Spleen (tissue), 11 donors: ENCODE results near the gene TBX20. TPM values are rescaled to one million over a fixed set of nuclear protein-coding genes. Genes with fewer than 3 reads are reported as not detected.
"Not testable (repeated sequence)": the region's sequence is repeated elsewhere in the genome, so short reads cannot be mapped to it uniquely, and the experiment has no call there.

Experiments used
- DNase-seq: peaks from one replicate; pipeline ENCODE4 v3.0.0-alpha.2; 2020
- H3K27ac ChIP-seq, 8 donors: fragments of 200-600 bp; sonication (generic) in 7 of 8; 1 replicate in 4 of 8; 2 replicates in 4 of 8; pipeline versions ENCODE4 v1.5.0 to v1.8.0; 2016 to 2021; ENCODE audit warnings: inconsistent platforms in 4 of 8, mild to moderate bottlenecking in 4 of 8, moderate library complexity in 1 of 8
- H3K27me3 ChIP-seq, 7 donors: fragments of 200-600 bp; sonication (generic) in 6 of 7; replicated peaks in 1 of 7; 1 replicate in 4 of 7; 2 replicates in 3 of 7; pipeline versions ENCODE4 v1.5.0 to v1.8.0; 2016 to 2021; ENCODE audit warnings: inconsistent platforms in 3 of 7, mild to moderate bottlenecking in 1 of 7
- H3K36me3 ChIP-seq, 6 donors: fragments of 200-600 bp; sonication (generic) in 5 of 6; 1 replicate in 4 of 6; 2 replicates in 2 of 6; pipeline versions ENCODE4 v1.5.0 to v1.8.0; 2016 to 2021; ENCODE audit warnings: inconsistent platforms in 2 of 6
- H3K4me1 ChIP-seq, 6 donors: fragments of 200-600 bp; sonication (generic) in 5 of 6; 1 replicate in 3 of 6; 2 replicates in 3 of 6; pipeline versions ENCODE4 v1.5.0 to v1.8.0; 2016 to 2021; ENCODE audit warnings: inconsistent platforms in 3 of 6
- H3K4me3 ChIP-seq, 8 donors: fragments of 200-600 bp; sonication (generic) in 7 of 8; 1 replicate in 4 of 8; 2 replicates in 4 of 8; pipeline versions ENCODE4 v1.5.0 to v1.8.0; 2016 to 2021; ENCODE audit warnings: inconsistent platforms in 4 of 8, mild to moderate bottlenecking in 4 of 8, moderate library complexity in 2 of 8
- H3K9me3 ChIP-seq, 8 donors: fragments of 200-600 bp; sonication (generic) in 7 of 8; 1 replicate in 4 of 8; 2 replicates in 4 of 8; pipeline versions ENCODE4 v1.5.0 to v1.8.0; 2016 to 2021; ENCODE audit warnings: inconsistent platforms in 4 of 8
- POLR2A ChIP-seq, 3 donors: fragments of 450-650 bp; IDR thresholded peaks; one replicate each; pipeline ENCODE4 v1.5.1; 2017; ENCODE audit warnings: antibody characterized with exemption in 3 of 3, mild to moderate bottlenecking in 1 of 3
- POLR2AphosphoS5 ChIP-seq, 3 donors: sonication (generic); formaldehyde crosslinking; IDR thresholded peaks; one replicate each; pipeline ENCODE4 v1.5.1; 2017; ENCODE audit warnings: antibody characterized with exemption in 3 of 3
- WGBS, 5 donors: extraction: QIAGEN DNeasy Blood & Tissue Kit in 3 of 5; methylation state at CpG; one replicate each; pipeline versions ENCODE4 v1.1.5 to v1.1.7; 2013 to 2018; 5-methylcytosine and 5-hydroxymethylcytosine counted together
- intact Hi-C: fragments of 100-400 bp; cut with DNase I; formaldehyde crosslinking; loops from one replicate; pipeline ENCODE4 v1.15.0; 2023; ENCODE audit warnings: low total_unique reads
- polyA plus RNA-seq, 3 donors: library from polyadenylated mRNA; stranded (reverse); fragments of 200-250 nt; gene quantifications; one replicate each; pipeline ENCODE4 v1.2.1, GENCODE V29; 2013
- total RNA-seq, 7 donors: library from RNA; depleted of rRNA in 3 of 7; stranded (reverse); fragments of >200 nt in 3 of 7; fragmentation: NEBNext Ultra II Directional in 4 of 7; extraction: Animal tissue kit (Norgen Biotek cat#: 25700) in 4 of 7; gene quantifications; one replicate each; pipeline versions ENCODE4 v1.1.0 to v1.2.1, GENCODE V29; 2016 to 2021
- TF ChIP-seq, protein P1 (sequence below), 11 experiments: fragments of 200-600 bp in 7 of 11; fragments of 450-650 bp in 4 of 11; sonication (generic) in 4 of 11; IDR thresholded peaks in 8 of 11; conservative IDR thresholded peaks in 3 of 11; 1 replicate in 7 of 11; 2 replicates in 4 of 11; pipeline versions ENCODE4 v1.4.0 to v1.8.0; 2016 to 2021; ENCODE audit warnings: antibody characterized with exemption in 11 of 11, inconsistent platforms in 4 of 11, mild to moderate bottlenecking in 1 of 11
- donor health status: healthy with polysubstance abuse.
- donor health status: DM: no; HTN: no; CAD: no; lungs with moderate emphysema.
- donor health status: DM: no; HTN: no; CAD: no.
- donor health status: Bipolar disorder and iron deficiency.
- donor health status: healthy.
- donor health status: DM: no; HTN: no; CAD: no.
- donor health status: DM: yes; HTN: yes; CAD: no.

The TBX20 gene
- total and polyA plus RNA-seq, 10 donors = not detected

DNA sequence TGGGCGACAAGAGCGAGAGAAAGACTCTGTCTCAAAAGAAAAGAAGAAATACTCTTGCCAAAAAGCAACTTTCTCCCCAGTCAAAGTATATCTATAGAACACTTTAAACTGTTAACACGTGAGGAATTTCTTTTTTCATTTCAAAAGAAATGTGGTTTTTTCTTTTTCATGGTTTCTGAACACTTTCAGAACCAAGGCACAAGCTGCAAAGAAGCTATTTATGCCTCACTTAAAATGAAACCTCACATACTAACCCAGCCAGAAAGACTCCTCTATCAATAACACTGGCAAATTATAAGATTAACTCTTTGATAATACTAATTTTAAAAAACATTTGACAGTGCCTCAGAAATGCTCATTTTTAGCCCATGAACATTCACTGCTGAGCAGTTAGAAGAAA, 20.9 kb downstream of the TBX20 start:
- WGBS, 5 donors = 56 to 76% (median 64%) methylated on average over 3 of the region's 3 CpGs
- intact Hi-C loops = no loop called here
- no peak for DNase-seq
- Histone ChIP-seq H3K9me3 (no peaks in the 10 kb centered on the region), H3K27ac (no peak overlapping the region), H3K27me3 (no peaks in the 10 kb centered on the region), H3K36me3 (no peaks in the 10 kb centered on the region), H3K4me1 (no peaks in the 10 kb centered on the region), H3K4me3 (no peak overlapping the region)
- TF ChIP-seq POLR2AphosphoS5 (IDR thresholded peaks at IDR 0.05) = no peak
- TF ChIP-seq POLR2A (IDR thresholded peaks at IDR 0.05) = no peak
- TF ChIP-seq, protein P1, sequence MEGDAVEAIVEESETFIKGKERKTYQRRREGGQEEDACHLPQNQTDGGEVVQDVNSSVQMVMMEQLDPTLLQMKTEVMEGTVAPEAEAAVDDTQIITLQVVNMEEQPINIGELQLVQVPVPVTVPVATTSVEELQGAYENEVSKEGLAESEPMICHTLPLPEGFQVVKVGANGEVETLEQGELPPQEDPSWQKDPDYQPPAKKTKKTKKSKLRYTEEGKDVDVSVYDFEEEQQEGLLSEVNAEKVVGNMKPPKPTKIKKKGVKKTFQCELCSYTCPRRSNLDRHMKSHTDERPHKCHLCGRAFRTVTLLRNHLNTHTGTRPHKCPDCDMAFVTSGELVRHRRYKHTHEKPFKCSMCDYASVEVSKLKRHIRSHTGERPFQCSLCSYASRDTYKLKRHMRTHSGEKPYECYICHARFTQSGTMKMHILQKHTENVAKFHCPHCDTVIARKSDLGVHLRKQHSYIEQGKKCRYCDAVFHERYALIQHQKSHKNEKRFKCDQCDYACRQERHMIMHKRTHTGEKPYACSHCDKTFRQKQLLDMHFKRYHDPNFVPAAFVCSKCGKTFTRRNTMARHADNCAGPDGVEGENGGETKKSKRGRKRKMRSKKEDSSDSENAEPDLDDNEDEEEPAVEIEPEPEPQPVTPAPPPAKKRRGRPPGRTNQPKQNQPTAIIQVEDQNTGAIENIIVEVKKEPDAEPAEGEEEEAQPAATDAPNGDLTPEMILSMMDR (IDR thresholded peaks at IDR 0.05 in 8 of 11, conservative IDR thresholded peaks at IDR 0.05 in 3 of 11) = no peak

DNA sequence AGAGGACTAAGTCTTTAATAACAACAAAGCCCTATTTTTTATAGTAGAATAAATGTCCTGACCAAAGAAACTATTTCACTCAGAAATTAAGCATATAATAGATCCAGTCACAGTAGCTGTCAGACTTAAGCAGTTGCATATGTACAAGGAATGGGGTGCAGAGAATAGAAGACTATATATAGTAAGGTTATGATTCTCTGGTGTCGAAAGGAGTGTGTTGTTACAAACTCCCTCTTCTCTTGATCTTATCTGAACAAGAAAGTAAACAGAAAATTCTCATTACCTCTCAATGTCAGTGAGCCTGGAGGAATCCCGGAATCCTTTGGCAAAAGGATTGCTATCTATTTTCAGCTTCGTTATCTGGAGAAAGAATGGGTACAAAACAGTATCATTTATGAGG, 22.7 kb downstream of the TBX20 start:
- DNase-seq, H3K4me3 ChIP-seq, H3K4me1 ChIP-seq, H3K27me3 ChIP-seq, H3K9me3 ChIP-seq, intact Hi-C loops, H3K36me3 ChIP-seq, H3K27ac ChIP-seq: not testable (repeated sequence)
- 79 to 94% (median 86%) methylated on average over 3 of the region's 3 CpGs for WGBS, 5 donors

DNA sequence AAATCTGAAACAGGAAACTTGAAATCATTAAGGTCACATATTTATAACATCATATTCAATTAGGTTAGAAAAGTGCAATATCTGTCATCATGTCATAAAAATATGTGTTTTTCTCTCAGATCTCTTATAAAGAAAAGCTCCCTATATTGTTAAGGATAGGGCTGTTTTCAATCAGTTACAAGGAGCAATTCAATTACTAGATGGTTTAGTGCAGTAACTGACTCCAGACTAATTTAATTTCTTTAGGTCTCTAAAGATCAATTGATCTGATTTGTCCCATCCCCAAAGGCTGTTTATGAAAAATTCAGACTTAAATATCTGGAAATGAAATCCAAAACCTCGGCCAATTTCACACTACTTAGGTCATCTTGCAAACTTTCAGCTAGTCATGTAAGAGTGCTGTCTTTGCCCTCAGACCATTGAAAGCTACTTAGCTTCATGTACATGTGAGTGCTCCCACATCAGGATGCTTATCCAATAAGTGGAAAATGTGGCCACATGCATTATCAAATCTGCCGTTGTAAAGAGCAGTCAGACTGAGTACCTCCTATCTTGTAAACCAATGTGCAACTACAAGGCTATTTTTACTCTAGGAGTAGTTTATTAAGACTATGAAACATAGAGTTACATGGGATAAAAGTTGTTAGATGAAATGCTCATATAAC, 24.7 kb downstream of the TBX20 start:
- intact Hi-C loops, H3K27ac ChIP-seq, DNase-seq, H3K4me3 ChIP-seq, H3K27me3 ChIP-seq, H3K36me3 ChIP-seq, H3K4me1 ChIP-seq, H3K9me3 ChIP-seq: not testable (repeated sequence)
- 78 to 93% (median 83%) methylated on average over 2 of the region's 2 CpGs for WGBS, 5 donors

DNA sequence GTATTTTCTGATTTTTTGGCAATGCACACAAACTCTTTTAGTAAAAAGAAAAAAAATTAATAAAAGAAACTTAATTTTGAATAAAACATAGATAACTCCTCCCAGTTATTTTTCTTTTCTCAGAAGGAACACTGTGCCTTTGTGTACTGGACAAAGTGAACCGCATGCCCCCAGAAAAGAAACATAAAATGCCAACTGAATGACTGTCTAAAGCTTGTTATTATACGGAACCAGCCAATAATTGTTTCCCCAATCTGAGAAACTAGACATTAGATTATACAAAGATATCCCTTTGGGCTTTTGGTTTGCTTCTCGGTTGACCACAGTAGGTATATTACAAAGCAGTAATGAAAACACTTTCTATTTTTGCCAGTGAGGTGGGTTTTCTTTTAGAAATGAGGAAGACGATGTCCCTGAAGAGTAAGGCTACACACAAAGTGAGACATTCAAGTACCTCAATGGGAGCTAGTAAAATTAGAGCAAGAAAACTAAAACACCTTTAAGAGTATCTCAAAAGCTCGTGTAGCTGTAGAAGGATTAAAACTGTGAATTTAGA, 25.3 kb downstream of the TBX20 start:
- H3K36me3 ChIP-seq, H3K4me1 ChIP-seq, H3K9me3 ChIP-seq, DNase-seq, H3K4me3 ChIP-seq, intact Hi-C loops, H3K27me3 ChIP-seq, H3K27ac ChIP-seq: not testable (repeated sequence)
- WGBS, 5 donors = 61 to 78% (median 69%) methylated on average over 5 of the region's 5 CpGs

DNA sequence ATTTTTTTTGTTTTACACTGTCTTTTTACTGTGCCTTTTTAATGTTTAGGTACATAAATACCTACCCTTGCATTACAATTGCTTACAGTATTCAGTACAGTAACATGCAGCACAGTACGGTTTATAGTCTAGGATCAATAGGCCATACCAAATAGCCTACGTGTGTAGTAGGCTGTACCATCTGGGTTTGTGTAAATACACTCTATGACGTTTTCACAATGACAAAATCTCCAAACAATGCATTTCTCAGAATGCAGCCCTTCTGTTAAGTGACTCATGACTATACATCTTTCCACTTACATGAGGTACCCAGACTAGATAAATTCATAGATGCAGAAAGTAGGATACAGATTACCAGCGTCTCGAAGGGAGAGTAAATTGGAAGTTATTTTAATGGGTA, 26.5 kb downstream of the TBX20 start:
- intact Hi-C loops, H3K9me3 ChIP-seq, H3K27ac ChIP-seq, H3K27me3 ChIP-seq, H3K4me3 ChIP-seq, H3K36me3 ChIP-seq, H3K4me1 ChIP-seq, DNase-seq: not testable (repeated sequence)
- 78 to 88% (median 83%) methylated on average over 5 of the region's 5 CpGs for WGBS, 5 donors

DNA sequence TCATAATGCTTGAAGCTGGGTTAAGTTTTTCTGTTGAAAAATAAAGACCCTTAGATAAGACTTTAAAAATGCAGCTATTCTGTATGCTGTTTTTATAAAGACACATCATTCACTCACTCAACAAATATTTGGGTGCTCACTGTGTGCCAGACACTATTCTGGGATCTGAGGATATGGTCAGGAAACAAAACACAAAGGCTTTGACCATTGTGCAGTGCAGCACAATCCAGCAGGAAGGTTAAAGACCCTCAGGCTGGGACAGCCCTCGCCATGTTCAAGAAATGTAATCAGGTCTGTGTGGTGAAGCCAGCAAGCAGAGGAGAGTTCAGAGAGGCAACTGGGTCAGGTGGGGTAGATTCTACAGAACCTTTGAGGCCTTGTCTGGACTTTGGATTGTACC, 31.5 kb downstream of the TBX20 start:
- H3K4me1 ChIP-seq, H3K27ac ChIP-seq, intact Hi-C loops, H3K4me3 ChIP-seq, H3K36me3 ChIP-seq, H3K9me3 ChIP-seq, H3K27me3 ChIP-seq, DNase-seq: not testable (repeated sequence)
- 59 to 84% (median 76%) methylated on average over 1 of the region's 1 CpG for WGBS, 5 donors

DNA sequence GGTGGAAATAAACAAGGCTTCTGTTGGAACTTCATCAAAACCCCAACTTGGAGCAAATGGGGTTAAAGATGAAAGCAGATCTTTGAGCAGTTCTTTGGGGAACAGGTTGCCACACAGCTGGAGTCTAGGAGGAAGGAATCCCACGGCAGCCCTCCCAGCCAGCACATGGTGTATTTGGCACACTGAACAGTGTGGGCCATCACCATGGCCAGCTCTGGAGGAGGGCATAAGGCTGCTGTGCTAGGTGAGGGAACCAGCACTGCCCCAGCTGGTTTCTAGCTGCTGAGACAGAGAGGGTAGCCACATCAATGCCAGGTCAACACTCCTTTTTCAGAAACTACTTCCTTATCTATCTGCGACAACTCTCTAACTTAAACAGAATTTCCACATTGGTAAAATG, 33.7 kb downstream of the TBX20 start:
- H3K27ac ChIP-seq, intact Hi-C loops, H3K36me3 ChIP-seq, H3K4me1 ChIP-seq, H3K9me3 ChIP-seq, H3K4me3 ChIP-seq, DNase-seq, H3K27me3 ChIP-seq: not testable (repeated sequence)
- WGBS, 5 donors = 60 to 70% (median 68%) methylated on average over 2 of the region's 2 CpGs

DNA sequence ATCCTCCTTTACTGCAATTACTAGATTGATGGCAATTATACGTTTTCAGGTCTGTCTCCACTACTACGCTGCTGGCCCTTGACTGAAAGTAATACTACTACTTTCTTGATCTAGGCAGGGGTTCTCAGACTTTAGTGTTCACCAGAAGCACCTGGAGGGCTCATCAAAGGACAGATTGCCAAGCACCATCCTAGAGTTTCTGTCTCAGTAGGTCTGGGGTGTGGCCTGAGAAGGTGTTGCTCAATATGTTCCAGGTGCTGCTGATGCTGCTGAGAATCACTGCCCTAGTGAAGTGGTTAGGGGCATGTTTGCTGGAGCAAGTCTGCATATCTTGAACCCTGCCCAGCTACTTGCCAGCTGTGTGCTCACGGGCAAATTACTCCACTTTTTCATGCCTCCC, 37.9 kb downstream of the TBX20 start:
- H3K4me3 ChIP-seq, H3K4me1 ChIP-seq, H3K27ac ChIP-seq, H3K36me3 ChIP-seq, intact Hi-C loops, H3K9me3 ChIP-seq, H3K27me3 ChIP-seq, DNase-seq: not testable (repeated sequence)
- WGBS, 5 donors = 69 to 84% (median 74%) methylated on average over 3 of the region's 3 CpGs

DNA sequence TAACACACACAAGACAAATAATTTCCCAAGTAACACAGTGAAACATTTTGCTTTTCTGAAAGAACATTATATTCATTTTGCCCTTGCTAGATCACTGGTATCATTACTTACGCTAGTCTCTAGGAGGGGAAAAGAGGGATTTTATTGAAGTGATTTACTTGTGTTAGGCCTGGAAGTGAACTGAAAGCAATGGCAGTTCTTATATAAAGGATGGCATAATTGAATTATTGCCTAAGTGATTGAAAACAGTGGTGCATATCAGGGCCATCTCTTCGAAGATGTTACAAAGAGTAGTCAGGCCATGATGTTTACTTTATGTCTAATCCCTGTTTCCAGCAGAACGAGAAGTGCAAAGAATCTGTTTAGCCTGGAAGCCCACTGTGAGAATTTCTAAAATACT, 38.8 kb downstream of the TBX20 start:
- H3K4me1 ChIP-seq, H3K4me3 ChIP-seq, H3K36me3 ChIP-seq, intact Hi-C loops, H3K27ac ChIP-seq, H3K27me3 ChIP-seq, H3K9me3 ChIP-seq, DNase-seq: not testable (repeated sequence)
- 60 to 93% (median 81%) methylated on average over 2 to 3 of the region's 3 CpGs for WGBS, 5 donors

DNA sequence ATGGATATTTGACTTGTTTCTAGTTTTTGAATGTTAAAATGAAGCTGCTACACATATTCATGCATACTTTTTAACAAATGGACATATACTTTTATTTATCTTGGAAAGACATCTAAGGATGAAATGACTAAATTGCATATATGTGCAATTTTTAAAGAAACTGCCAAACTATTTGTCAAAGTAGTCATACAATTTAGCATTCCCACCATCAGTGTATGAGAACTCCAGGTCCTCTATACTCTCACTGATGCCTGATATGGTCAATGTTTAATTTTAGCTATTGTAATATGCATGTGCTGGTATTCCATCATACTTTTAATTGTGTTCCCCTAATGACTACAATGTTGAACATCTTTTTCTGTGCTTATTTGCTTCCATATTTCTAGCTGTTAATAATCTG, 47.0 kb downstream of the TBX20 start:
- intact Hi-C loops, H3K27ac ChIP-seq, H3K27me3 ChIP-seq, H3K36me3 ChIP-seq, H3K9me3 ChIP-seq, H3K4me3 ChIP-seq, H3K4me1 ChIP-seq, DNase-seq: not testable (repeated sequence)
